Measurements from ENCODE around the gene MISP. TPM values are rescaled to one million over a fixed set of nuclear protein-coding genes. Genes with fewer than 3 reads are reported as not detected.

The MISP gene
- total RNA-seq, 1 experiment from 2014 or later, result 0.70 TPM

- Mint-ChIP-seq H3K4me3 (peak overlapping the region; percentile 27), H3K36me3 (no peaks in the 10 kb centered on the region), H3K9me3 (no peaks in the 10 kb centered on the region), H3K4me1 (peaks cover 36% of the 10 kb centered on the region), H3K27ac (peak overlapping the region; percentile 89), H3K27me3 (ENCODE audit: low read depth) (no peaks in the 10 kb centered on the region)
- ChIA-PET POLR2A (no interaction called here), CTCF (interaction anchor here (1.1 to 2.3 kb wide), 3 partner anchors 17 to 37 kb away, joined by 5 to 9 read pairs (median 7); no protein-coding TSS in a partner anchor)
- DNase-seq (ENCODE audit: low spot score) (no peak), ATAC-seq (peak; percentile 4; the same call in 1 of the 2 replicates)
- TF ChIP-seq NR2C2 (CRISPR knock-in tag; IDR thresholded peaks at IDR 0.05) (no peak), JAZF1 (CRISPR knock-in tag; IDR thresholded peaks at IDR 0.05) (no peak), NFATC4 (CRISPR knock-in tag; IDR thresholded peaks at IDR 0.05) (no peak), ZNF423 (CRISPR knock-in tag; IDR thresholded peaks at IDR 0.05) (no peak), ZNF121 (CRISPR knock-in tag; IDR thresholded peaks at IDR 0.05) (no peak), CTCF (IDR thresholded peaks at IDR 0.05) (no peak), RELA (CRISPR knock-in tag; IDR thresholded peaks at IDR 0.05; ENCODE audit: borderline replicate concordance) (no peak), USF2 (CRISPR knock-in tag; IDR thresholded peaks at IDR 0.05) (no peak), ERG (CRISPR knock-in tag; IDR thresholded peaks at IDR 0.05) (no peak), ETV6 (CRISPR knock-in tag; IDR thresholded peaks at IDR 0.05) (no peak), ELF4 (CRISPR knock-in tag; IDR thresholded peaks at IDR 0.05; ENCODE audit: low read depth) (no peak), CBFB (CRISPR knock-in tag; IDR thresholded peaks at IDR 0.05; ENCODE audit: low read depth) (no peak), FOXK1 (CRISPR knock-in tag; IDR thresholded peaks at IDR 0.05) (no peak), MLX (CRISPR knock-in tag; IDR thresholded peaks at IDR 0.05) (no peak), ATF3 (CRISPR knock-in tag; conservative IDR thresholded peaks at IDR 0.05) (no peak), NFYB (CRISPR knock-in tag; conservative IDR thresholded peaks at IDR 0.05; ENCODE audit: low read depth) (no peak), ZNF416 (CRISPR knock-in tag; IDR thresholded peaks at IDR 0.05) (no peak), PREB (CRISPR knock-in tag; IDR thresholded peaks at IDR 0.05; ENCODE audit: borderline replicate concordance) (no peak), SP1 (CRISPR knock-in tag; conservative IDR thresholded peaks at IDR 0.05) (no peak), IRF2 (CRISPR knock-in tag; IDR thresholded peaks at IDR 0.05; ENCODE audit: borderline replicate concordance, low read depth) (no peak)
Measured at GRCh38 chr19:789701-790060, 38.8 kb downstream of the MISP start.

- CTCF ChIA-PET, result interaction anchor here (0.5 to 2.3 kb wide), 2 partner anchors 7 to 18 kb away, joined by 4 to 9 read pairs; no protein-coding TSS in a partner anchor
- ATAC-seq, result no peak
- H3K4me1 Mint-ChIP-seq, result peaks cover 36% of the 10 kb centered on the region
Measured at GRCh38 chr19:791007-791566, 40.2 kb downstream of the MISP start.

More at GRCh38 chr19:791007-791566, 40.2 kb downstream of the MISP start:
- DNase-seq (ENCODE audit: low spot score), result no peak
- no peaks in the 10 kb centered on the region for H3K36me3 Mint-ChIP-seq
- H3K4me3 Mint-ChIP-seq, result no peak overlapping the region
- H3K27me3 Mint-ChIP-seq (ENCODE audit: low read depth), result no peaks in the 10 kb centered on the region
- POLR2A ChIA-PET, result interaction anchor here (0.9 kb wide), 1 partner anchor 475 kb away, joined by 6 read pairs; no protein-coding TSS in a partner anchor
- H3K9me3 Mint-ChIP-seq, result no peaks in the 10 kb centered on the region
- peak overlapping the region; percentile 57 for H3K27ac Mint-ChIP-seq
- TF ChIP-seq FOXP1 (CRISPR knock-in tag; IDR thresholded peaks at IDR 0.05; ENCODE audit: borderline replicate concordance), result no peak
- TF ChIP-seq NR2C2 (CRISPR knock-in tag; IDR thresholded peaks at IDR 0.05), result no peak
- TF ChIP-seq NFE2L1 (CRISPR knock-in tag; IDR thresholded peaks at IDR 0.05), result no peak
- TF ChIP-seq EMX1 (CRISPR knock-in tag; IDR thresholded peaks at IDR 0.05), result no peak
- TF ChIP-seq E2F1 (CRISPR knock-in tag; IDR thresholded peaks at IDR 0.05), result no peak
